ENCODE results near the gene SAPCD1. TPM values are rescaled to one million over a fixed set of nuclear protein-coding genes. Genes with fewer than 3 reads are reported as not detected.

Gene SAPCD1
- total RNA-seq, 1 experiment from 2014 or later = 18.2 TPM

DNA sequence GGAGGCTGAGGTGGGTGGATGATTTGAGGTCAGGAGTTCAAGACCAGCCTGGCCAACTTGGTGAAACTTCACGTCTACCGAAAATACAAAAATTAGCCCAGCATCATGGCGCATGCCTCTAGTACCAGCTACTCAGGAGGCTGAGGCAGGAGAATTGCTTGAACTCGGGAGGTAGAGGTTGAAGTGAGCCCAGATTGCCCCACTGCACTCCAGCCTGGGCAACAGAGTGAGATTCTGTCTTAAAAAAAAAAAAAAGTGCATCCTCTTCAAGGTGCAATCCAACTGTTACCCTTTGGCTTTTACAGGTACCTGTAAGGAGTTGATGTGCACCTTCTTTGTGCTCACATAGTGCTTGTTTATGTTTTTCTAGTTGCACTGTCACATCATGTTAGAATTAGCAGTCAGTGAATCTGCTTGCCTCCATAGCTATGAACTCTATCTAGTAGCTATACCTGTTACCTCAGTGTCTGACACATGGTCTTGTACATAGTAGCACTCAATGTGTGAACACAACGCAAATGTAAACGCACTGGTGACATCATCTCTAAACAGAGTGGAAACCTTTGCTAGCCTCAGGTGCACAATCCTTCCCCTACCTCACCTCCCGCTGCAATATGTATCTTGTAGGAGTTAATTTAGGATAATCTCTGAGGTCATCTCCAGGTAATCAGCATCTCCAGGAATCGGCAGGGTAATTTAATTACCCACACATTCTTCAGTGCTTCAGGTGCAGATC is 13.0 kb upstream of the SAPCD1 start:
- Histone ChIP-seq H2AFZ (ENCODE audit: low read depth, low read length, poor library complexity, severe bottlenecking) (no peak overlapping the region), H3K9me3 (ENCODE audit: control insufficient read depth in 1 of 2, insufficient read depth in 1 of 2, low read depth in 1 of 2, low read length in 2 of 2) (no peaks in the 10 kb centered on the region), H3K27me3 (ENCODE audit: insufficient read depth, low read length) (no peaks in the 10 kb centered on the region), H3K9me2 (ENCODE audit: insufficient read depth) (no peaks in the 10 kb centered on the region), H3K36me3 (ENCODE audit: control insufficient read depth in 1 of 2, insufficient read depth in 2 of 2, low read length in 2 of 2) (peaks cover 2 to 22% of the 10 kb centered on the region in 2 experiments; a peak in 3 of 4 replicates), H3K79me2 (ENCODE audit: insufficient read depth, low read length) (no peaks in the 10 kb centered on the region), H3K27ac (ENCODE audit: low read depth, low read length) (no peak overlapping the region), H3K4me1 (ENCODE audit: control insufficient read depth in 1 of 2, insufficient read depth in 2 of 2, low read length in 2 of 2) (peaks cover 3 to 6% of the 10 kb centered on the region in 2 experiments; a peak in 2 of 4 replicates), H3K4me2 (ENCODE audit: low read length) (no peak overlapping the region), H4K20me1 (ENCODE audit: insufficient read depth) (no peaks in the 10 kb centered on the region), H3K4me3 (replicated peaks in 1 of 2; ENCODE audit: low read depth in 1 of 2, low read length in 2 of 2) (no peak overlapping the region), H3K9ac (ENCODE audit: low read length) (no peak overlapping the region)
- ChIA-PET RAD21 (ENCODE audit: low non-redundant PET in 1 of 2, low total read pairs in 2 of 2, uncharacterized antibody in 2 of 2, unreplicated experiment in 2 of 2) (no interaction called here), POLR2A (no interaction called here), CTCF (no interaction called here)
- intact Hi-C loops (cut with micrococcal nuclease) = no loop called here
- TF ChIP-seq, protein P1, sequence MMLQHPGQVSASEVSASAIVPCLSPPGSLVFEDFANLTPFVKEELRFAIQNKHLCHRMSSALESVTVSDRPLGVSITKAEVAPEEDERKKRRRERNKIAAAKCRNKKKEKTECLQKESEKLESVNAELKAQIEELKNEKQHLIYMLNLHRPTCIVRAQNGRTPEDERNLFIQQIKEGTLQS (IDR thresholded peaks at IDR 0.05) = no peak
- TF ChIP-seq EZH2 (IDR thresholded peaks at IDR 0.05) = no peak
- no peak for TF ChIP-seq POLR2A (IDR thresholded peaks at IDR 0.05; ENCODE audit: borderline replicate concordance, extremely low read depth, insufficient read depth, insufficient read length)
- no peak for TF ChIP-seq JUND (IDR thresholded peaks at IDR 0.05)
- TF ChIP-seq EGR1 (IDR thresholded peaks at IDR 0.05; ENCODE audit: low read depth) = no peak
- no peak for TF ChIP-seq POLR2AphosphoS5 (IDR thresholded peaks at IDR 0.05; ENCODE audit: low read depth, low read length)
- TF ChIP-seq ELF1 (IDR thresholded peaks at IDR 0.05; ENCODE audit: borderline replicate concordance, low read depth) = no peak
- TF ChIP-seq, protein P2, sequence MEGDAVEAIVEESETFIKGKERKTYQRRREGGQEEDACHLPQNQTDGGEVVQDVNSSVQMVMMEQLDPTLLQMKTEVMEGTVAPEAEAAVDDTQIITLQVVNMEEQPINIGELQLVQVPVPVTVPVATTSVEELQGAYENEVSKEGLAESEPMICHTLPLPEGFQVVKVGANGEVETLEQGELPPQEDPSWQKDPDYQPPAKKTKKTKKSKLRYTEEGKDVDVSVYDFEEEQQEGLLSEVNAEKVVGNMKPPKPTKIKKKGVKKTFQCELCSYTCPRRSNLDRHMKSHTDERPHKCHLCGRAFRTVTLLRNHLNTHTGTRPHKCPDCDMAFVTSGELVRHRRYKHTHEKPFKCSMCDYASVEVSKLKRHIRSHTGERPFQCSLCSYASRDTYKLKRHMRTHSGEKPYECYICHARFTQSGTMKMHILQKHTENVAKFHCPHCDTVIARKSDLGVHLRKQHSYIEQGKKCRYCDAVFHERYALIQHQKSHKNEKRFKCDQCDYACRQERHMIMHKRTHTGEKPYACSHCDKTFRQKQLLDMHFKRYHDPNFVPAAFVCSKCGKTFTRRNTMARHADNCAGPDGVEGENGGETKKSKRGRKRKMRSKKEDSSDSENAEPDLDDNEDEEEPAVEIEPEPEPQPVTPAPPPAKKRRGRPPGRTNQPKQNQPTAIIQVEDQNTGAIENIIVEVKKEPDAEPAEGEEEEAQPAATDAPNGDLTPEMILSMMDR (IDR thresholded peaks at IDR 0.05 in 2 of 3, conservative IDR thresholded peaks at IDR 0.05 in 1 of 3; ENCODE audit: borderline replicate concordance in 1 of 3, insufficient read depth in 1 of 3, low read depth in 2 of 3, low read length in 2 of 3) = no peak
- TF ChIP-seq, protein P3, sequence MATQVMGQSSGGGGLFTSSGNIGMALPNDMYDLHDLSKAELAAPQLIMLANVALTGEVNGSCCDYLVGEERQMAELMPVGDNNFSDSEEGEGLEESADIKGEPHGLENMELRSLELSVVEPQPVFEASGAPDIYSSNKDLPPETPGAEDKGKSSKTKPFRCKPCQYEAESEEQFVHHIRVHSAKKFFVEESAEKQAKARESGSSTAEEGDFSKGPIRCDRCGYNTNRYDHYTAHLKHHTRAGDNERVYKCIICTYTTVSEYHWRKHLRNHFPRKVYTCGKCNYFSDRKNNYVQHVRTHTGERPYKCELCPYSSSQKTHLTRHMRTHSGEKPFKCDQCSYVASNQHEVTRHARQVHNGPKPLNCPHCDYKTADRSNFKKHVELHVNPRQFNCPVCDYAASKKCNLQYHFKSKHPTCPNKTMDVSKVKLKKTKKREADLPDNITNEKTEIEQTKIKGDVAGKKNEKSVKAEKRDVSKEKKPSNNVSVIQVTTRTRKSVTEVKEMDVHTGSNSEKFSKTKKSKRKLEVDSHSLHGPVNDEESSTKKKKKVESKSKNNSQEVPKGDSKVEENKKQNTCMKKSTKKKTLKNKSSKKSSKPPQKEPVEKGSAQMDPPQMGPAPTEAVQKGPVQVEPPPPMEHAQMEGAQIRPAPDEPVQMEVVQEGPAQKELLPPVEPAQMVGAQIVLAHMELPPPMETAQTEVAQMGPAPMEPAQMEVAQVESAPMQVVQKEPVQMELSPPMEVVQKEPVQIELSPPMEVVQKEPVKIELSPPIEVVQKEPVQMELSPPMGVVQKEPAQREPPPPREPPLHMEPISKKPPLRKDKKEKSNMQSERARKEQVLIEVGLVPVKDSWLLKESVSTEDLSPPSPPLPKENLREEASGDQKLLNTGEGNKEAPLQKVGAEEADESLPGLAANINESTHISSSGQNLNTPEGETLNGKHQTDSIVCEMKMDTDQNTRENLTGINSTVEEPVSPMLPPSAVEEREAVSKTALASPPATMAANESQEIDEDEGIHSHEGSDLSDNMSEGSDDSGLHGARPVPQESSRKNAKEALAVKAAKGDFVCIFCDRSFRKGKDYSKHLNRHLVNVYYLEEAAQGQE (IDR thresholded peaks at IDR 0.05; ENCODE audit: low read depth) = no peak
- ATAC-seq = no peak
- no peak for DNase-seq (ENCODE audit: low read depth, low spot score)
- no TSS peak for BruUV-seq (replicated peaks)

Measured in HCT116 (cell line).